ENCODE measurements around the gene PPP6R3. TPM values are rescaled to one million over a fixed set of nuclear protein-coding genes. Genes with fewer than 3 reads are reported as not detected.

Gene PPP6R3
- total and polyA plus RNA-seq, 12 donors: 40.2 to 180 (median 89.0) TPM

GRCh38 chr11:68563454-68563853, 102.9 kb downstream of the PPP6R3 start:
- no peak for TF ChIP-seq POLR2A (IDR thresholded peaks at IDR 0.05)
- TF ChIP-seq CTCF (IDR thresholded peaks at IDR 0.05): no peak
- Histone ChIP-seq H3K4me3 (no peak overlapping the region), H3K9me3 (replicated peaks in 1 of 3) (no peaks in the 10 kb centered on the region), H3K4me1 (replicated peaks in 1 of 2) (no peaks in the 10 kb centered on the region), H3K27me3 (no peaks in the 10 kb centered on the region), H3K27ac (no peak overlapping the region), H3K36me3 (replicated peaks in 1 of 2) (peaks cover 0 to 35% of the 10 kb centered on the region in 2 donors)
- 91 to 97% (median 94%) methylated on average over 2 of the region's 2 CpGs for WGBS, 4 donors
- DNase-seq: no peak
- intact Hi-C loops (cut with DNase I): no loop called here

- no peaks in the 10 kb centered on the region for H3K27me3 ChIP-seq
- DNase-seq: no peak
- 96 to 98% (median 97%) methylated on average over 3 of the region's 3 CpGs for WGBS, 4 donors
- H3K4me1 ChIP-seq (replicated peaks in 1 of 2): no peaks in the 10 kb centered on the region
- H3K27ac ChIP-seq: no peak overlapping the region
- no peaks in the 10 kb centered on the region for H3K9me3 ChIP-seq (replicated peaks in 1 of 3)
- H3K36me3 ChIP-seq (replicated peaks in 1 of 2): peaks cover 0 to 28% of the 10 kb centered on the region in 2 donors
- TF ChIP-seq CTCF (IDR thresholded peaks at IDR 0.05): no peak
- H3K4me3 ChIP-seq: no peak overlapping the region
- intact Hi-C loops (cut with DNase I): no loop called here
Observed at GRCh38 chr11:68564261-68564660, 103.7 kb downstream of the PPP6R3 start.

- Histone ChIP-seq H3K27me3 (no peaks in the 10 kb centered on the region), H3K4me3 (no peak overlapping the region), H3K4me1 (replicated peaks in 1 of 2) (no peaks in the 10 kb centered on the region), H3K27ac (no peak overlapping the region), H3K36me3 (replicated peaks in 1 of 2) (peaks cover 0 to 33% of the 10 kb centered on the region in 2 donors), H3K9me3 (replicated peaks in 1 of 3) (no peaks in the 10 kb centered on the region)
- whole genome bisulfite sequencing, 4 donors: 75 to 85% (median 77%) methylated on average over 5 of the region's 5 CpGs
- no peak for DNase-seq
- intact Hi-C loops (cut with DNase I): no loop called here
- TF ChIP-seq POLR2A (IDR thresholded peaks at IDR 0.05): no peak
- no peak for TF ChIP-seq CTCF (IDR thresholded peaks at IDR 0.05)
Observed at GRCh38 chr11:68565768-68566167, 105.2 kb downstream of the PPP6R3 start.

- intact Hi-C loops (cut with DNase I): no loop called here
- no peak for DNase-seq
- 91 to 94% (median 93%) methylated on average over 3 of the region's 3 CpGs for whole genome bisulfite sequencing, 4 donors
Observed at GRCh38 chr11:68567553-68567952, 107.0 kb downstream of the PPP6R3 start.

More at GRCh38 chr11:68567553-68567952, 107.0 kb downstream of the PPP6R3 start:
- Histone ChIP-seq H3K27me3 (no peaks in the 10 kb centered on the region), H3K4me1 (replicated peaks in 1 of 2) (no peaks in the 10 kb centered on the region), H3K27ac (no peak overlapping the region), H3K36me3 (replicated peaks in 1 of 2) (peaks cover 0 to 51% of the 10 kb centered on the region in 2 donors), H3K9me3 (replicated peaks in 1 of 3) (no peaks in the 10 kb centered on the region), H3K4me3 (no peak overlapping the region)
- TF ChIP-seq CTCF (IDR thresholded peaks at IDR 0.05) (no peak), POLR2A (IDR thresholded peaks at IDR 0.05) (no peak)
